ENCODE data around the gene ISLR2. TPM values are rescaled to one million over a fixed set of nuclear protein-coding genes. Genes with fewer than 3 reads are reported as not detected.

ISLR2 gene
- total RNA-seq, 1 experiment from 2014 or later: not detected

GRCh38 chr15:74170875-74171578 is 40.6 kb downstream of the ISLR2 start:
- intact Hi-C loops (cut with micrococcal nuclease; ENCODE audit: unreplicated experiment): no loop called here
- H3K27me3 Mint-ChIP-seq (ENCODE audit: unreplicated experiment): peaks cover 40% of the 10 kb centered on the region
- H3K27ac Mint-ChIP-seq (ENCODE audit: unreplicated experiment): no peak overlapping the region
- DNase-seq: no peak
- CTCF ChIA-PET: interaction anchor here (0.7 kb wide), 1 partner anchor 16 kb away, joined by 3 read pairs; no protein-coding TSS in a partner anchor
- H3K9me3 Mint-ChIP-seq (ENCODE audit: low read depth, unreplicated experiment): no peaks in the 10 kb centered on the region
- no peak overlapping the region for H3K4me3 Mint-ChIP-seq (ENCODE audit: low read depth, unreplicated experiment)
- peaks cover 7% of the 10 kb centered on the region for H3K4me1 Mint-ChIP-seq (ENCODE audit: low read depth, unreplicated experiment)
- TF ChIP-seq CTCF (IDR thresholded peaks at IDR 0.05; ENCODE audit: unreplicated experiment): no peak
- no TSS peak for BruUV-seq (replicated peaks)
- peaks cover 7% of the 10 kb centered on the region for H3K36me3 Mint-ChIP-seq (ENCODE audit: insufficient read depth, unreplicated experiment)

- H3K4me3 Mint-ChIP-seq (ENCODE audit: low read depth, unreplicated experiment): no peak overlapping the region
- BruUV-seq (replicated peaks): no TSS peak
- CTCF ChIA-PET: no interaction called here
- H3K4me1 Mint-ChIP-seq (ENCODE audit: low read depth, unreplicated experiment): peaks cover 7% of the 10 kb centered on the region
- DNase-seq: no peak
- TF ChIP-seq CTCF (IDR thresholded peaks at IDR 0.05; ENCODE audit: unreplicated experiment): no peak
- no peaks in the 10 kb centered on the region for H3K9me3 Mint-ChIP-seq (ENCODE audit: low read depth, unreplicated experiment)
- peaks cover 49% of the 10 kb centered on the region for H3K27me3 Mint-ChIP-seq (ENCODE audit: unreplicated experiment)
- H3K27ac Mint-ChIP-seq (ENCODE audit: unreplicated experiment): no peak overlapping the region
- intact Hi-C loops (cut with micrococcal nuclease; ENCODE audit: unreplicated experiment): no loop called here
- H3K36me3 Mint-ChIP-seq (ENCODE audit: insufficient read depth, unreplicated experiment): peaks cover 7% of the 10 kb centered on the region
These were observed 41.7 kb downstream of the ISLR2 start for GRCh38 chr15:74171965-74172541.

- Mint-ChIP-seq H3K4me3 (ENCODE audit: low read depth, unreplicated experiment) (no peak overlapping the region), H3K27me3 (ENCODE audit: unreplicated experiment) (peaks cover 54% of the 10 kb centered on the region), H3K4me1 (ENCODE audit: low read depth, unreplicated experiment) (peaks cover 7% of the 10 kb centered on the region), H3K36me3 (ENCODE audit: insufficient read depth, unreplicated experiment) (peaks cover 7% of the 10 kb centered on the region), H3K9me3 (ENCODE audit: low read depth, unreplicated experiment) (no peaks in the 10 kb centered on the region), H3K27ac (ENCODE audit: unreplicated experiment) (no peak overlapping the region)
- no peak for DNase-seq
- TF ChIP-seq CTCF (IDR thresholded peaks at IDR 0.05; ENCODE audit: unreplicated experiment): no peak
- CTCF ChIA-PET: no interaction called here
- BruUV-seq (replicated peaks): no TSS peak
- intact Hi-C loops (cut with micrococcal nuclease; ENCODE audit: unreplicated experiment): no loop called here
These were observed 42.5 kb downstream of the ISLR2 start for GRCh38 chr15:74172701-74173379.

DNA sequence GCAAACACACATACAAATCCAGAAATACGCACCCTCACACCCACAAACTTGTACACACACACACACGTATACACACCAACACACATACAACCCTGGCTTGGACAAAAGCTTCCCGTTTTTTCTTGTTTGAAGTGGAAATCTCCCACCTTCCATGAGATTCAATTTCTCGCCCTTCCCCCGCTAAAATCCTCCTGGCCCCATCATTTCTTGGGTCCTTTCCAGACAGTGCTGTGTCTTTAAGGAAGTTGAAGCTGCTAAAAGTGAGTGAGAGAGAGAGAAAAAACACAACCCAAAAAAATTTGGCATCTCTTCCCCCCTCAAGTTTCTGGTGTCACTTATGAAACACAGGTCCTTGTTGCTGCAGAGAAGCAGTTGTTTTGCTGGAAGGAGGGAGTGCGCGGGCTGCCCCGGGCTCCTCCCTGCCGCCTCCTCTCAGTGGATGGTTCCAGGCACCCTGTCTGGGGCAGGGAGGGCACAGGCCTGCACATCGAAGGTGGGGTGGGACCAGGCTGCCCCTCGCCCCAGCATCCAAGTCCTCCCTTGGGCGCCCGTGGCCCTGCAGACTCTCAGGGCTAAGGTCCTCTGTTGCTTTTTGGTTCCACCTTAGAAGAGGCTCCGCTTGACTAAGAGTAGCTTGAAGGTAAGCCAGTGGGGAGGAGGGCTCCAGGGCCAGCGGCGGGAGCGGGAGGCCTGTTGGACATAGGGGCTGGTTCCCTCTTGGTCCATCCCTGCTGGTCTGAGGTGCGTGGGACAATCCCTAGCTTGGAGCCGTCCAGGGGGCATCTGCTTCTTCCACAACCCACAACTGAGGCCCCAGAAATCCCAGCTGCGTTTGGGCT is 43.2 kb downstream of the ISLR2 start, which contains the start of gene ISLR:
ISLR (plus strand) TSS at position 331 of the 839 bp plus-strand sequence. CDS start 1,149 bp downstream, outside the sequence.
- BruUV-seq (replicated peaks): no TSS peak
- CTCF ChIA-PET: interaction anchor here (0.7 kb wide), 1 partner anchor 29 kb away, joined by 3 read pairs; the partner anchor contains the start of gene STRA6
- peaks cover 13% of the 10 kb centered on the region for H3K4me1 Mint-ChIP-seq (ENCODE audit: low read depth, unreplicated experiment)

More for the DNA sequence above, 43.2 kb downstream of the ISLR2 start, which contains the start of gene ISLR:
- no peak for TF ChIP-seq CTCF (IDR thresholded peaks at IDR 0.05; ENCODE audit: unreplicated experiment)
- Mint-ChIP-seq H3K36me3 (ENCODE audit: insufficient read depth, unreplicated experiment) (peaks cover 7% of the 10 kb centered on the region), H3K9me3 (ENCODE audit: low read depth, unreplicated experiment) (no peaks in the 10 kb centered on the region), H3K27me3 (ENCODE audit: unreplicated experiment) (peaks cover 48% of the 10 kb centered on the region), H3K27ac (ENCODE audit: unreplicated experiment) (no peak within 1 kb of the TSS), H3K4me3 (ENCODE audit: low read depth, unreplicated experiment) (no peak within 1 kb of the TSS)
- DNase-seq: no peak
- intact Hi-C loops (cut with micrococcal nuclease; ENCODE audit: unreplicated experiment): no loop called here

All from Calu3 (cell line).